ENCODE measurements around the gene GAK.

GAK gene

DNA sequence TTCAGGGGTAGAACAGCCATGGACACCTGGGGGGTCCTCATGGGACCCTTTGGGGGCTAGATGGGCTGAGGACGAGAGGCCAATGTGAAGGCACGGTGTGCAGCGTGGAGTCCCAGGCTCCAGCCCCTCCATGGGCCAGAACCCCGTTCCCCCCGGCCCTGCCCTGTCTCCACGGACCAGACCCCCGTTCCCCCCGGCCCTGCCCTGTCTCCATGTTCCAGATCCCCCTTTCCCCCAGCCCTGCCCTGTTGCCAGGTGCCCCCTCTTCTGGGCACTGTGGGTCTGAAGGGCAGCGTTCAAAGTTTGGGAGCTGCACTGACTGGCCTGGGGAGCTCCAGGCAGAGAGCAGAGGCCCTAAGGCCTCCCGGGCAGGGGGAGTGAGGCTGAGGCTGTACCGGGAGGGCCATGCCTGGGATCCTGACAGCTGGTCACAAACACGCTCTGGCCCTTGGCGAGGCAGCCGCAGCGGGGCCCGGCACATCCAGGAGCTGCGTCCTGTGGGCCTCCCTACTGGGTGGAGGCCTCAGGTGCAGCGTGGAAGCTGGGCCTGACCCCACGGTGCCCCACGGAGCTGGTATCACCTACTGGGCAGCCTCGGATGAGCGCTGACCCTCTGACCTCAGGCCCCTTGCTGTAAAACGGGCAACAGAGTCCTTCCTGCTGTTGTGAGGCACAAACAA is 32.4 kb upstream of the GAK start:
- DNase-seq (ENCODE audit: low read depth in 3 of 3, low spot score in 1 of 3), result no peak

- no peak for DNase-seq (ENCODE audit: low read depth in 3 of 3, low spot score in 1 of 3)
Observed at GRCh38 chr4:963276-964225, 31.4 kb upstream of the GAK start.

- no peak for DNase-seq (ENCODE audit: low read depth in 3 of 3, low spot score in 1 of 3)
Observed at GRCh38 chr4:962231-963208, 30.4 kb upstream of the GAK start.

DNA sequence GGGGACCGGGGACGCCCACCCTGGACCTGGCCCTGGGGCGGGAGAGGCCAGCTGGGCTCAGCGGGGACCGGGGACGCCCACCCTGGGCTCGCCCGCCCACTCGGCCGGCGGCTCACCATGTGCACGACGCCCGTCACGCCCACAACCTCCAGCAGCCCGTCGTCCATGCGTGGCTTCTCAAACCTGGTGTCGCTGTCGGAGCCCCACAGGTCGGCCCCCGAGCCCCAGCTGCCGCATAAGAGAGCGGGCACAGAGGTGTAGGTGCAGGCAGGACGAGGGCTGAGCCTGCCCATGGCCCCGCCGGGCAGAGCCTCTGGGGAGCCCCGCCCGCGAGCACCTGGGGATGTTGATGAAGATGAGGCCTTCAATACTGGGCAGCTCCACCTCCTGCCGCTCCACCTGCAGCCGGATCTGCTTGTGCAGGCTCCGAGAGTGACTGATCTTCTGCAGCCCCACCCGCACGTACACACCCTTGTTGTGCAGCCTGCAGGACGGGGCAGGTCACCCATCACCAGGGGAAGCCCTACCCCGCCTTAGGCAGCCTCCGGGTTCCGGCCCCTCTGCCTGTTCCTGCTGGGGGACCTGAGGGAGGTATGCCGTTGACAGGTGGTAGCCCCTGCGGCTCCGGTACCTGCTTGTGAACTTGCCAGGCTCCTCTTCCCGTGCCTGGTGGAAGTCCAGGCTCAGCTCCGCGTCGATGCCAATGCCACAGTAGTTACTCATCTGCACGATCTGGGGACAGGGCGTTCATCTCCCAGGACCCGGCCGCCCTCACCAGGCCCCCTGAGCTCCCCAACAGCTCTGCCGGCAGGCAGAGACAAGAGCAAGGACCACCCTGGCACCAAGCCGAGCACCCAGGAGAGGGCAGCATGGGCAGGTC is 29.5 kb upstream of the GAK start:
- no peak for DNase-seq (ENCODE audit: low read depth in 3 of 3, low spot score in 1 of 3)

DNA sequence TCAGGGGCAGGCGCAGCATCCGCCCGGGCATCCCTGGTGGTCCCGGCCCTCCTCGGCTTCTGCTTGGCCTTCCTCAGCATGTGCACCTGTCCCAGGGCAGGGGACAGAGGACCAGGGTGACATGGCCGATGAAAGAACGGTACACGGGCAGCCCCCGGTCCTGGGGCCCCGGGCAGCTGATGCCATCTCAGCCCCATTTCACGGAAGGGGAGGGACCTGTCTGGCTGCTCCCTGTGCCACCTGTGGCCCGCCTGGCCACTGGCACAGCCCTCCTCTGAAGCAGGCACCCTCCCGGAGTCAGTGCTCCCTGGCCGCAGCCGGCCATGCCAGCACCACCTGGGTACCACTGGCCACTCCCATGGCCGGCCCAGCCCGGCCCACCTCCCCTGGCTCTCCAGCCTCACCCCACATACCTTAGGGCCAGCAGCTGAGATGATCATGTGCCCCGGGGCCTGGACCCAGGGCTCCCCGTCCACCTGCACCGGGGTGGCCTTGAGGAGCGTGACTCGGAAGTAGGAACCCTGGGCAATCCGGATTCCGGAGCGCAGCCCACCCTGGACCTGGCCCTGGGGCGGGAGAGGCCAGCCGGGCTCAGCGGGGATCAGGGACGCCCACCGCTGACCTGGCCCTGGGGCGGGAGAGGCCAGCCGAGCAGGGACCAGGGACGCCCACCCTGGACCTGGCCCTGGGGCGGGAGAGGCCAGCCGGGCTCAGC is 28.7 kb upstream of the GAK start:
- no peak for DNase-seq (ENCODE audit: low read depth in 3 of 3, low spot score in 1 of 3)

GRCh38 chr4:960140-960635 is 28.1 kb upstream of the GAK start:
- no peak for DNase-seq (ENCODE audit: low read depth in 3 of 3, low spot score in 1 of 3)

DNA sequence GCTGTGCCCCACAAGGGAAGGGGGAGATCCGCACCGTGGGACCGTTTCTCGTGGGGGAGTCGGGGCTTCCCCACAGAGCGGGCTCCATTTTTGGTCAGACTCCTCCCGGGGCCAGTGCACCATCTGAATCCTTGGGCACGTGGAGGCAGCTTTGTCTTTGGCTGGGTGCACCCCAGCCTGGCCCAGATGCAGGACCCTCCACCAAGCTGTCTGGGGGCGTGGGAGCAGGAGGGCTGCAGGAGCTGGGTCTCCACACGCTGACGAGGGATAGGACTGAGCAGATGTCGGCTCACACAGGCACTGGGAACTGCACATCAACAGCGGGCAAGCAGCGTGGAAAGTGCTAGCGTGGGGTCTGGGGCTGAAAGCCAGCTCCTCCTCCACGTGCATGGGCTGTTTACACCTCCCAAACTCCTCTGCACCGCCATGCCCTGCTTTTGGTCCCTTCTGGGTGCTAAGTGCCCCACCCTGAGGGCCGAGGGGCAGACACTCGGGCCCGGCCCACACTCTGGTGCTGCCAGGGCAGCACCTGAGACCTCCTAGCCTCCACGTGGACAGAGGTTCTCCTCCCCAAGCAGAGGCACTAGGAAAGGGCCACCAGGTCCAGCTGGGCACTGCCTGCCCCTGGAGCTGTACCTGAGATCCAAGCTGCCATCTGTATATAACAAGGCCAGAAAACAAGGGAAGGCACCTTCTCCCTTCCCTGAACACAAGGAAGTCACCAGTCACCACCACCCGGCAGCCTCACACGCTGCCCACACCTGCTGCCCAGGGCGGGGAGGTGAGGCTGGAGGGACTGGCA is 27.4 kb upstream of the GAK start:
- no peak for DNase-seq (ENCODE audit: low read depth in 3 of 3, low spot score in 1 of 3)

GRCh38 chr4:958696-959337 is 26.7 kb upstream of the GAK start:
- no peak for DNase-seq (ENCODE audit: low read depth in 3 of 3, low spot score in 1 of 3)

DNA sequence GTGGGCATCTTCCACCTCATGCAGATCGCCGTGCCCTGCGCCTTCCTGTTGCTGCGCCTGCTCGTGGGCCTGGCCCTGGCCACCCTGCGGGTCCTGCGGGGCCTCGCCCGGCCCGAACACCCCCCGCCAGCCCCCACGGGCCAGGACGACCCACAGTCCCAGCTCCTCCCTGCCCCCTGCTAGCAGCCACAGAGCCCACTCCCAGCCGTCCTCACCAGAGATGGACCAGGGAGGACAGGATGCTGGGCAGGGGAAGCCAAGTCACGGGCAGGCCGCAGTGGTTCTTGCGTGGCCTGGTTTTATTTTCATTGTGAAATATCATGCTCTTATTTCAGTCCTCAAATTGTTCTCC is 26.2 kb upstream of the GAK start:
- no peak for DNase-seq (ENCODE audit: low read depth in 3 of 3, low spot score in 1 of 3)

- no peak for DNase-seq (ENCODE audit: low read depth in 3 of 3, low spot score in 1 of 3)
Observed at GRCh38 chr4:957581-958313, 25.6 kb upstream of the GAK start.

- no peak for DNase-seq (ENCODE audit: low read depth in 3 of 3, low spot score in 1 of 3)
Observed at GRCh38 chr4:957231-957580, 25.1 kb upstream of the GAK start.

GRCh38 chr4:956531-957230 is 24.6 kb upstream of the GAK start:
- no peak for DNase-seq (ENCODE audit: low read depth in 3 of 3, low spot score in 1 of 3)

DNA sequence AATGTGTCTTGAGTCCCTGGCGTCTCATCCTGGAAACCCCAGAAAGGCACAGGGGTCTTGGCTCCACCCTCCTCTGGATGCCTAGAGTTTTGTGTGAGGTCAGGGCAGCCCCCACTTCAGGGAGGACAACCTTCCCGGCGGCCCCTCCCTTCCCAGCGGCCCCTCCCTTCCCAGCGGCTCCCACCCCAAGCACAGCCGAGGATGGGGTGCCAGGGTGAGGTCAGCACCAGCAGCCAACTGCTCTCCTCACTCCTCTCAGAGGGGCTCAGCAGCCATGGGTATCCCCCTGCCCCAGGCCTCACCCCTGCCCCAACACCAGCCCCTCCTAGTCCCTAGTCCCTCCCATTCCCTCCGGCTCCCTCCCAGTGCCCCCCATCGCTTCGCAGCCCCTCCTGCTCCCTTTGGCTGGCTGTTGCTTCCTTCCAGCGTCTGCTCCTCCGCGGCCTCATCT is 23.8 kb upstream of the GAK start:
- DNase-seq (ENCODE audit: low read depth in 3 of 3, low spot score in 1 of 3), result no peak

- no peak for DNase-seq (ENCODE audit: low read depth in 3 of 3, low spot score in 1 of 3)
Observed at GRCh38 chr4:955161-955921, 23.2 kb upstream of the GAK start.

- no peak for DNase-seq (ENCODE audit: low read depth in 3 of 3, low spot score in 1 of 3)
Observed at GRCh38 chr4:954211-955020, 22.3 kb upstream of the GAK start.

DNA sequence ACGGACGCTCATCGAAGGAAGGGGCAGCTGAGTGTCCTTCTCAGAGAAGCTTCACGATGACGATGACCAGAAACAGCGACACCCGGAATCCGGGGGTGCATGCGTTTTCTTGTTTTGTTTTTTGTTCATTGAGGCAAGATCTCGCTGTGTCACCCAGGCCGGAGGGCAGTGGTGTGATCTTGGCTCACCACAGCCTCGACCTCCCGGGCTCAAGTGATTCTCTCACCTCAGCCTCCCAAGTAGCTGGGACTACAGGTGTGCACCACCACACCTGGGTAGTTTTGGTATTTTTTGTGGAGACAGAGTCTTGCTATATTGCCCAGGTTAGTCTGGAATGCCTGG is 21.4 kb upstream of the GAK start:
- no peak for DNase-seq (ENCODE audit: low read depth in 3 of 3, low spot score in 1 of 3)

Data from stimulated activated CD4-positive, alpha-beta T cell treated with anti-CD3 and anti-CD28 coated beads, TNF-alpha, amount 100 ng/mL, for 1 hour (primary cell).